AG04449 (cell line): ENCODE data around the gene KIF26B.

ENCODE experiments used
- CTCF ChIA-PET: fragments of 350-600 bp; formaldehyde crosslinking; extraction: SDS; loops from one replicate; lab custom pipeline; 2021; ENCODE audit warnings: antibody characterized with exemption; lab: Yijun Ruan, JAX
- POLR2A ChIA-PET: fragments of 400-600, 350-600 bp; formaldehyde crosslinking; extraction: SDS; loops from one replicate; lab custom pipeline; 2020; ENCODE audit warnings: antibody characterized with exemption, inconsistent platforms; lab: Yijun Ruan, JAX
- DNase-seq: peaks from one replicate; pipeline ENCODE4 v3.0.0-alpha.2; 2010; ENCODE audit warnings: low read depth, low spot score
- H3K4me3 ChIP-seq: 2 replicates; pipeline ENCODE4 v1.5.1; 2011; ENCODE audit warnings: low read depth, mild to moderate bottlenecking, control low read depth, low read length
- TF ChIP-seq, protein P1 (sequence below): IDR thresholded peaks from one replicate; pipeline ENCODE4 v1.5.1; 2011; ENCODE audit warnings: mild to moderate bottlenecking, moderate library complexity, low read length, control low read depth, inconsistent platforms; ENCODE audit not compliant: insufficient read depth; ENCODE audit errors: missing control alignments

Gene KIF26B

DNA sequence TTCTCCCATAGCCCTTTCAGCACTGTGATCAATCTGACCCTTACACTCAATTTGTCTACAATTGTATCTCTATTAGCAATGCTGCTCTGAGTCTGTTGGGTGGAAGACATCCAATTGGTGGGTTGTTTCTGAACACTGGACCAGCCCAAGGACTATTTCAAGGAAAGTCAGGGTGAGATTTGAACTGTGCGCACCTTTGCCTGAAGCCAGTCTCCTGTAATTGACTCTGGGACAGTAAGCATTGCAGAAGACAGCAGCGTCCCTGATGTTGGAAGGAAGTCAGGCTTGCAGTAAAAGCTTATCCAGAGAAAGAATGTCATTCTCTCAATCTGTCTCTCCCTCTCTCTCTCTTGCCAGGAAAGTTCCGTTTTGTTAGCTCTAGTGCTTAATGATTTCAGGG is 233.9 kb downstream of the KIF26B start:
- TF ChIP-seq, protein P1, sequence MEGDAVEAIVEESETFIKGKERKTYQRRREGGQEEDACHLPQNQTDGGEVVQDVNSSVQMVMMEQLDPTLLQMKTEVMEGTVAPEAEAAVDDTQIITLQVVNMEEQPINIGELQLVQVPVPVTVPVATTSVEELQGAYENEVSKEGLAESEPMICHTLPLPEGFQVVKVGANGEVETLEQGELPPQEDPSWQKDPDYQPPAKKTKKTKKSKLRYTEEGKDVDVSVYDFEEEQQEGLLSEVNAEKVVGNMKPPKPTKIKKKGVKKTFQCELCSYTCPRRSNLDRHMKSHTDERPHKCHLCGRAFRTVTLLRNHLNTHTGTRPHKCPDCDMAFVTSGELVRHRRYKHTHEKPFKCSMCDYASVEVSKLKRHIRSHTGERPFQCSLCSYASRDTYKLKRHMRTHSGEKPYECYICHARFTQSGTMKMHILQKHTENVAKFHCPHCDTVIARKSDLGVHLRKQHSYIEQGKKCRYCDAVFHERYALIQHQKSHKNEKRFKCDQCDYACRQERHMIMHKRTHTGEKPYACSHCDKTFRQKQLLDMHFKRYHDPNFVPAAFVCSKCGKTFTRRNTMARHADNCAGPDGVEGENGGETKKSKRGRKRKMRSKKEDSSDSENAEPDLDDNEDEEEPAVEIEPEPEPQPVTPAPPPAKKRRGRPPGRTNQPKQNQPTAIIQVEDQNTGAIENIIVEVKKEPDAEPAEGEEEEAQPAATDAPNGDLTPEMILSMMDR, result no peak
- ChIA-PET CTCF (no interaction called here), POLR2A (no interaction called here)
- no peak overlapping the region for H3K4me3 ChIP-seq
- DNase-seq, result no peak

- POLR2A ChIA-PET, result no interaction called here
- H3K4me3 ChIP-seq, result no peak overlapping the region
- CTCF ChIA-PET, result no interaction called here
- TF ChIP-seq, protein P1, result no peak
- DNase-seq, result no peak
Measured at GRCh38 chr1:245389873-245390272, 235.1 kb downstream of the KIF26B start.

DNA sequence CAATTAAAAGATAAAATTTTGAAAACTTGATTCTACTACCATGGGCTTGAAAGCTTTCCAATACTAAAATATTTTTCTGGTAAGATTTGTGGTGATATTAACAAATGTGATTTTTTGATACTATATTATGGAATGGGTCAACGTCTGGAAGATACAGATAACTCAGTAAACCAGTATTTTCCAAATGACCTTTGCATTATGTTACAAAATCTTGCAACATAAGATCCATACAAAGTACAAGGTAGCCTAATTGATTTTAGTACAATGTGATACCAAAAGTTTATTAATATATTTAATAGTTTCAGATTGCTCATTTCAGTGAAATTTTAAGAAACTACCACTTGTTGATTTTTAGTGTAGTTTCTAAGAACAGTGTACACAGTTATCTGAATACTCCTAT is 236.2 kb downstream of the KIF26B start:
- DNase-seq, result no peak
- POLR2A ChIA-PET, result no interaction called here
- CTCF ChIA-PET, result interaction anchor here (0.7 kb wide), 1 partner anchor 483 kb away, joined by 4 read pairs; no protein-coding TSS in a partner anchor
- H3K4me3 ChIP-seq, result no peak overlapping the region
- TF ChIP-seq, protein P1, result no peak

GRCh38 chr1:245393694-245394093 is 238.9 kb downstream of the KIF26B start:
- H3K4me3 ChIP-seq, result no peak overlapping the region
- no peak for DNase-seq
- POLR2A ChIA-PET, result no interaction called here
- TF ChIP-seq, protein P1, result no peak
- CTCF ChIA-PET, result no interaction called here

- CTCF ChIA-PET, result no interaction called here
- no peak overlapping the region for H3K4me3 ChIP-seq
- POLR2A ChIA-PET, result no interaction called here
- TF ChIP-seq, protein P1, result no peak
- DNase-seq, result no peak
Measured at GRCh38 chr1:245395680-245396079, 240.9 kb downstream of the KIF26B start.

- no peak overlapping the region for H3K4me3 ChIP-seq
- ChIA-PET CTCF (no interaction called here), POLR2A (no interaction called here)
- DNase-seq, result no peak
- TF ChIP-seq, protein P1, result no peak
Measured at GRCh38 chr1:245396615-245397014, 241.8 kb downstream of the KIF26B start.
